ENCODE results near the gene TMEM170A.
"Not testable (repeated sequence)": the region's sequence is repeated elsewhere in the genome, so short reads cannot be mapped to it uniquely, and the experiment has no call there.

The TMEM170A gene

GRCh38 chr16:75464122-75464918 lies at the start of gene TMEM170A:
TSS of gene TMEM170A (minus strand) at chr16:75464689. CDS start at chr16:75464600, 89 bp downstream.
- DNase-seq: peak; percentile 90

GRCh38 chr16:75506574-75506973 lies 42.1 kb upstream of the TMEM170A start:
- no peak for DNase-seq

- DNase-seq: no peak
Observed at GRCh38 chr16:75506107-75506506, 41.6 kb upstream of the TMEM170A start.

- no peak for DNase-seq
Observed at GRCh38 chr16:75503801-75504200, 39.3 kb upstream of the TMEM170A start.

- no peak for DNase-seq
Observed at GRCh38 chr16:75502916-75503605, 38.6 kb upstream of the TMEM170A start.

GRCh38 chr16:75501820-75502219 lies 37.3 kb upstream of the TMEM170A start:
- DNase-seq: not testable (repeated sequence)

GRCh38 chr16:75501359-75501758 lies 36.9 kb upstream of the TMEM170A start:
- no peak for DNase-seq

- DNase-seq: not testable (repeated sequence)
Observed at GRCh38 chr16:75498605-75499322, 34.3 kb upstream of the TMEM170A start.

- DNase-seq: peak; percentile 26
Observed at GRCh38 chr16:75497558-75497957, 33.1 kb upstream of the TMEM170A start.

GRCh38 chr16:75495076-75495674 lies 30.7 kb upstream of the TMEM170A start, which contains the start of gene CHST6:
TSS of gene CHST6 (minus strand) at chr16:75495441. CDS start at chr16:75479828, 15,613 bp downstream.
- no peak for DNase-seq

GRCh38 chr16:75494661-75495075 lies 30.2 kb upstream of the TMEM170A start:
- no peak for DNase-seq

GRCh38 chr16:75494184-75494583 lies 29.7 kb upstream of the TMEM170A start:
- DNase-seq: no peak

- DNase-seq: peak; percentile 93
Observed at GRCh38 chr16:75491876-75492275, 27.4 kb upstream of the TMEM170A start.

GRCh38 chr16:75488322-75488721 lies 23.8 kb upstream of the TMEM170A start:
- DNase-seq: no peak

GRCh38 chr16:75486676-75487313 lies 22.3 kb upstream of the TMEM170A start:
- DNase-seq: no peak

GRCh38 chr16:75486014-75486675 lies 21.7 kb upstream of the TMEM170A start:
- DNase-seq: no peak

- DNase-seq: no peak
Observed at GRCh38 chr16:75485230-75486013, 20.9 kb upstream of the TMEM170A start.

GRCh38 chr16:75483222-75483621 lies 18.7 kb upstream of the TMEM170A start:
- no peak for DNase-seq

GRCh38 chr16:75482434-75483205 lies 18.1 kb upstream of the TMEM170A start:
- DNase-seq: no peak

GRCh38 chr16:75481475-75481874 lies 17.0 kb upstream of the TMEM170A start:
- no peak for DNase-seq
